A673 (cell line): ENCODE data around the gene ZNF567. TPM values are rescaled to one million over a fixed set of nuclear protein-coding genes. Genes with fewer than 3 reads are reported as not detected.

Experiments used
- BruUV-seq: library from RNA; stranded (reverse); fragments of 400-500 nt; replicated peaks from 2 replicates; lab custom pipeline; 2021; lab: Mats Ljungman, UMichigan
- CTCF ChIA-PET: fragments of 300-600 bp; sonication (Branson Sonifier 250); formaldehyde crosslinking; loops from one replicate; lab custom pipeline; 2022; ENCODE audit warnings: antibody characterized with exemption; lab: Charles Lee
- POLR2A ChIA-PET: fragments of 300-600 bp; sonication (Branson Sonifier 250); formaldehyde crosslinking; loops from one replicate; lab custom pipeline; 2022; ENCODE audit warnings: antibody characterized with exemption; ENCODE audit not compliant: low non-redundant PET; lab: Charles Lee
- DNase-seq: peaks from one replicate; pipeline ENCODE4 v3.0.0-alpha.2; 2015; ENCODE audit warnings: low spot score
- H3K27ac ChIP-seq: fragments of 200-600 bp; sonication (generic); 2 replicates; pipeline ENCODE4 v1.5.1; 2016; ENCODE audit warnings: mixed run types, low read depth, mild to moderate bottlenecking, mixed read lengths, antibody characterized with exemption, low read length; ENCODE audit not compliant: poor library complexity, severe bottlenecking
- H3K27me3 ChIP-seq: fragments of 200-600 bp; sonication (generic); replicated peaks from 2 replicates; pipeline ENCODE4 v1.6.1; 2017; ENCODE audit warnings: mixed run types, low read depth, mild to moderate bottlenecking, mixed read lengths, antibody characterized with exemption, low read length; ENCODE audit not compliant: insufficient read depth, poor library complexity
- H3K36me3 ChIP-seq: fragments of 200-600 bp; sonication (generic); 2 replicates; pipeline ENCODE4 v1.6.1; 2016; ENCODE audit warnings: mixed run types, mild to moderate bottlenecking, mixed read lengths, antibody characterized with exemption, low read length; ENCODE audit not compliant: insufficient read depth, poor library complexity, severe bottlenecking
- H3K4me1 ChIP-seq: fragments of 200-600 bp; sonication (generic); 2 replicates; pipeline ENCODE4 v1.6.1; 2017; ENCODE audit warnings: mixed run types, mild to moderate bottlenecking, mixed read lengths, antibody characterized with exemption, low read length; ENCODE audit not compliant: insufficient read depth, poor library complexity, severe bottlenecking
- H3K4me3 ChIP-seq: fragments of 200-600 bp; sonication (generic); 2 replicates; pipeline ENCODE4 v1.5.1; 2016; ENCODE audit warnings: low read depth, mixed run types, mild to moderate bottlenecking, mixed read lengths, low read length; ENCODE audit not compliant: poor library complexity, severe bottlenecking
- H3K9me3 ChIP-seq: fragments of 200-600 bp; sonication (generic); 2 replicates; pipeline ENCODE4 v1.6.1; 2016; ENCODE audit warnings: mixed run types, low read depth, mild to moderate bottlenecking, mixed read lengths, antibody characterized with exemption, low read length; ENCODE audit not compliant: poor library complexity, severe bottlenecking
- EZH2 ChIP-seq: fragments of 200-600 bp; sonication (generic); IDR thresholded peaks from 2 replicates; pipeline ENCODE4 v1.6.1; 2017; ENCODE audit warnings: borderline replicate concordance, low read depth, mild to moderate bottlenecking, mixed read lengths, antibody characterized with exemption, low read length; ENCODE audit not compliant: poor library complexity, severe bottlenecking
- intact Hi-C: fragments of 100-400 bp; cut with micrococcal nuclease; formaldehyde crosslinking; loops from one replicate; pipeline ENCODE4 v1.10.0; 2022; ENCODE audit not compliant: unreplicated experiment
- total RNA-seq: library from RNA; stranded (reverse); gene quantifications from 2 replicates; pipeline ENCODE4 v1.2.3, GENCODE V29; 2021
- TF ChIP-seq, protein P1 (sequence below): fragments of 300-800, 200-600 bp; sonication (generic); conservative IDR thresholded peaks from 2 replicates; pipeline ENCODE4 v1.5.1; 2017; ENCODE audit warnings: low read depth, mild to moderate bottlenecking, antibody characterized with exemption, low read length, moderate library complexity, mixed read lengths

Gene ZNF567
- total RNA-seq, 1 experiment from 2014 or later: 9.9 TPM

DNA sequence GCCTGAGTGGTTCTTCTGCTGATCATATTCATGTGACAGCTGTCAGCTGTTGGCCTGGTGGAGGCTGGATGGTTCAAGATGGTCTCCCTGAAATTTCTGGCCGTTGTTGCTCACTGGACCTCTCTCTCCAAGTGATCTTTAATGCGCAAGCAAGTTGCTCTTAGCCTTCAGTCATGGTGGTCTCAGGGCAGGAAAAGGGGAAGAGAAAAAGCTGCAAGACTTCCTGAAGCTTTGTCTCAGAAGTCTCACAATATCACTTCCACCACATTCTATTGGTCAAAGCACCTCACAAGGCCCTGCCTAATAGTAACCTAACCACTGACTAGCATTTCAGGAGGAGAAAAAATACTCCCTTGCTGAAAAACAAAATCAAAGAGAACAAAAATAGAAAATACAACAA, 1.6 kb upstream of the ZNF567 start:
- CTCF ChIA-PET: no interaction called here
- POLR2A ChIA-PET: no interaction called here
- peak overlapping the region; percentile 89 for H3K4me3 ChIP-seq
- intact Hi-C loops: no loop called here
- H3K27ac ChIP-seq: no peak overlapping the region
- TF ChIP-seq, protein P1, sequence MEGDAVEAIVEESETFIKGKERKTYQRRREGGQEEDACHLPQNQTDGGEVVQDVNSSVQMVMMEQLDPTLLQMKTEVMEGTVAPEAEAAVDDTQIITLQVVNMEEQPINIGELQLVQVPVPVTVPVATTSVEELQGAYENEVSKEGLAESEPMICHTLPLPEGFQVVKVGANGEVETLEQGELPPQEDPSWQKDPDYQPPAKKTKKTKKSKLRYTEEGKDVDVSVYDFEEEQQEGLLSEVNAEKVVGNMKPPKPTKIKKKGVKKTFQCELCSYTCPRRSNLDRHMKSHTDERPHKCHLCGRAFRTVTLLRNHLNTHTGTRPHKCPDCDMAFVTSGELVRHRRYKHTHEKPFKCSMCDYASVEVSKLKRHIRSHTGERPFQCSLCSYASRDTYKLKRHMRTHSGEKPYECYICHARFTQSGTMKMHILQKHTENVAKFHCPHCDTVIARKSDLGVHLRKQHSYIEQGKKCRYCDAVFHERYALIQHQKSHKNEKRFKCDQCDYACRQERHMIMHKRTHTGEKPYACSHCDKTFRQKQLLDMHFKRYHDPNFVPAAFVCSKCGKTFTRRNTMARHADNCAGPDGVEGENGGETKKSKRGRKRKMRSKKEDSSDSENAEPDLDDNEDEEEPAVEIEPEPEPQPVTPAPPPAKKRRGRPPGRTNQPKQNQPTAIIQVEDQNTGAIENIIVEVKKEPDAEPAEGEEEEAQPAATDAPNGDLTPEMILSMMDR: no peak
- no peak for TF ChIP-seq EZH2
- H3K27me3 ChIP-seq: no peaks in the 10 kb centered on the region
- DNase-seq: no peak
- peaks cover 21% of the 10 kb centered on the region for H3K9me3 ChIP-seq
- peaks cover 17% of the 10 kb centered on the region for H3K36me3 ChIP-seq
- no TSS peak for BruUV-seq
- H3K4me1 ChIP-seq: peaks cover 3% of the 10 kb centered on the region

DNA sequence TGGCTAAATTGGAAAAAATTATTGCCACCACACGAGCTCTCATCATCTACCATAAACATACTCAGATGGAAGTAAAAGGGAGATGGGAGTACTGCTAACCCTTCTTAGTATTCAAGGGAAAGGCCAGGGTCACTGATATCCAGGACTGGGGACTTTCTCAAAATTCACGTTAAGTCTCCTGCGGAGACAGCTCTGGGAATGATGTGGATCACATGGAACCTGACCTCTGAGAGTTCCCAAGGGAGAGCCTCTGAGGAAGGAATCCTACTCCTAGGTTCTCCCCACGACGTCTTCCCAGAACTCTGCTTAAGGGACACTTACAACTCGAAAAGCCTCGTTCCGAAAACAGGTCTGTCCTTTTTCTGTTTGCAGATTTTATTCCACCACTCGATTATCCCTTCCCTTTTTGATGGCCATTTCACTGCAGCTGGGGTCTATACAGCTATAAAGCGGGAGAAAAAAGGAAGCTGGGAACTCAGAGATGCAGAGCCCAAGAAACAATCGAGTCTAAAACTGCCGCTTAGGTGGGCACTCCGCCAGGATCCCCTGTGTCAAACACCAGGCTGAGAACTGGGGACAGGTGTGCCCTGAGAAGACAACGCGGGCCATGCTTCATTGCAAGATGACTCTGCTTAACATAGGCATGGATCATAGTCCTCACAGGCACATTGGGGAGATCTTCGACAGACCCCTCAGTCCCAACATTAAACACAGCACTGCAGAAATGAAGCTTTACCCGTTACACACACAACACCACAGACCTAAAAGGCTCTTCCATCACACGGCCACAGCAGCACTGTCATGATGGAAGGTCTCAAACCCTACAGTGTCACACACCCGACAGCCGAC, 823 bp upstream of the ZNF567 start:
- ChIA-PET CTCF (no interaction called here), POLR2A (no interaction called here)
- TSS peak; percentile 55 for BruUV-seq
- Histone ChIP-seq H3K27ac (peak overlapping the region; percentile 76), H3K4me1 (peaks cover 3% of the 10 kb centered on the region), H3K36me3 (peaks cover 25% of the 10 kb centered on the region), H3K9me3 (peaks cover 29% of the 10 kb centered on the region), H3K4me3 (peak overlapping the region; percentile 89), H3K27me3 (no peaks in the 10 kb centered on the region)
- intact Hi-C loops: no loop called here
- TF ChIP-seq, protein P1: no peak
- TF ChIP-seq EZH2: no peak
- DNase-seq: peak; percentile 3

DNA sequence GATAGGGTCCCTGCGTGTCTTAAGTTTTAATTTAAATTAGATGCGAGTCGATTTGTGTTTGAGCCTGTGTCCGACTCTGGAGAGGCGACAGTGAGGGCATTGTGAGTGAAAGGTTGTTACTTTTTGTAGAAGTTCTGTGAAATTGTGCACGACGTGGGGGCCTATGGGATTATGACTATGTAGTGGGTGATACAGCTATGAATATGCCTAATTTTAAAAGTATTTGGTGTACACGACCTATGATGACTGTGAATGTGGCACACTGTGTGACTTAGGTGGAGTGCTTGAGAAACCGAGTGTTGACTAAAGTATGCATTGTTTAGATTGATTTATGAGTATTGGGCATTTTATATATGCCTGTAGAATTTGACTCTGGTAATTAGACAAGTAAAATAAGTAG, 646 bp downstream of the ZNF567 start:
- no peak for TF ChIP-seq EZH2
- TF ChIP-seq, protein P1: no peak
- ChIA-PET POLR2A (no interaction called here), CTCF (no interaction called here)
- Histone ChIP-seq H3K4me3 (peak overlapping the region; percentile 89), H3K27ac (peak overlapping the region; percentile 76), H3K4me1 (peaks cover 3% of the 10 kb centered on the region), H3K27me3 (no peaks in the 10 kb centered on the region), H3K36me3 (peaks cover 39% of the 10 kb centered on the region), H3K9me3 (peaks cover 44% of the 10 kb centered on the region)
- no peak for DNase-seq
- BruUV-seq: TSS peak; percentile 65
- intact Hi-C loops: no loop called here
